H1 (cell line): ENCODE results near the gene PREX1. TPM values are rescaled to one million over a fixed set of nuclear protein-coding genes. Genes with fewer than 3 reads are reported as not detected.

Source experiments
- CBX5 ChIP-seq: fragments of 300-800, 300-1000 bp; sonication (generic); IDR thresholded peaks from 2 replicates; pipeline ENCODE4 v1.7.1; 2016; ENCODE audit warnings: antibody characterized with exemption, low read length, low read depth
- RBBP5 ChIP-seq: IDR thresholded peaks from 2 replicates; pipeline ENCODE4 v1.7.1; 2012; ENCODE audit warnings: low read depth, mild to moderate bottlenecking, inconsistent platforms, low read length, moderate library complexity, borderline replicate concordance
- RXRA ChIP-seq: IDR thresholded peaks from 2 replicates; pipeline ENCODE4 v1.6.1; 2011; ENCODE audit warnings: low read depth, mild to moderate bottlenecking, low read length, moderate library complexity; ENCODE audit not compliant: insufficient read depth
- SIRT6 ChIP-seq: IDR thresholded peaks from one replicate; pipeline ENCODE4 v1.7.1; 2012; ENCODE audit warnings: low read length, inconsistent platforms
- SRF ChIP-seq: IDR thresholded peaks from 2 replicates; pipeline ENCODE4 v1.6.1; 2011; ENCODE audit warnings: mild to moderate bottlenecking, low read depth, low read length, moderate library complexity
- TEAD4 ChIP-seq: IDR thresholded peaks from 2 replicates; pipeline ENCODE4 v1.6.1; 2012; ENCODE audit warnings: low read depth, low read length, inconsistent platforms, mixed read lengths
- polyA plus RNA-seq, 7 experiments: library from polyadenylated mRNA; depleted of rRNA in 3 of 7; stranded (reverse) in 5 of 7; unstranded in 2 of 7; fragments of >200 nt in 5 of 7; fragments of 200-250 nt in 2 of 7; gene quantifications; 1 replicate in 5 of 7; 2 replicates in 1 of 7; 4 replicates in 1 of 7; pipeline versions ENCODE4 v1.2.1 to v1.2.3, GENCODE V29; 2011 to 2013; ENCODE audit warnings: missing spikeins in 2 of 7, mixed read lengths in 2 of 7
- total RNA-seq: library from RNA; stranded (reverse); fragmentation: NEBNext Ultra II Directional; extraction: Animal tissue kit (Norgen Biotek cat#: 25700); gene quantifications from 2 replicates; pipeline ENCODE4 v1.2.1, GENCODE V29; 2021

PREX1 gene
- total and polyA plus RNA-seq, 2 of the 8 experiments (the other 6 are each of a cell fraction or from before 2014, with no cell fraction given) = 10.7 to 12.8 TPM

GRCh38 chr20:48605364-48606171, 222.2 kb downstream of the PREX1 start (continued):
- TF ChIP-seq TEAD4 (no peak), RBBP5 (no peak), RXRA (no peak), CBX5 (no peak), SIRT6 (no peak), SRF (no peak)
